ENCODE measurements around the gene PITX1. TPM values are rescaled to one million over a fixed set of nuclear protein-coding genes. Genes with fewer than 3 reads are reported as not detected.

PITX1 gene
- total and polyA plus RNA-seq, 2 experiments from 2014 or later = not detected

GRCh38 chr5:135035678-135036030, 1.6 kb upstream of the PITX1 start:
- DNase-seq = no peak
- H3K4me3 ChIP-seq = no peak overlapping the region
- no peak overlapping the region for H2AFZ ChIP-seq
- H3K4me2 ChIP-seq (ENCODE audit: unreplicated experiment) = no peak overlapping the region
- H3F3A ChIP-seq (ENCODE audit: insufficient read depth) = no peaks in the 10 kb centered on the region
- 70 to 78% methylated on average over 5 to 6 of the region's 6 CpGs for WGBS, 2 experiments (ENCODE audit: low coverage in 1 of 2, low lambda C conversion rate in 2 of 2, missing lambda C conversion rate in 2 of 2)
- H3K27ac ChIP-seq = no peak overlapping the region
- H3K36me3 ChIP-seq (ENCODE audit: low read depth) = no peaks in the 10 kb centered on the region
- in situ Hi-C loops (cut with MboI) = no loop called here
- H3K4me1 ChIP-seq (ENCODE audit: insufficient read depth) = no peaks in the 10 kb centered on the region; the same call in 1 of the 2 replicates
- no peaks in the 10 kb centered on the region for H3K9me3 ChIP-seq (ENCODE audit: low read depth)
- no peaks in the 10 kb centered on the region for H3K79me2 ChIP-seq (ENCODE audit: insufficient read depth)
- no peaks in the 10 kb centered on the region for H3K9me2 ChIP-seq (ENCODE audit: insufficient read depth)
- H4K20me1 ChIP-seq (ENCODE audit: insufficient read depth) = no peaks in the 10 kb centered on the region
- peaks cover 86% of the 10 kb centered on the region for H3K27me3 ChIP-seq (replicated peaks; ENCODE audit: insufficient read depth)
- no peak for TF ChIP-seq EZH2phosphoT487 (IDR thresholded peaks at IDR 0.05; ENCODE audit: insufficient read depth, low read depth)
- no peak for TF ChIP-seq EZH2 (IDR thresholded peaks at IDR 0.05; ENCODE audit: insufficient read depth, poor library complexity, severe bottlenecking)
- H3K9ac ChIP-seq = no peak overlapping the region

- no peak overlapping the region for H2AFZ ChIP-seq
- H3K27me3 ChIP-seq (replicated peaks; ENCODE audit: insufficient read depth) = peaks cover 86% of the 10 kb centered on the region
- no peaks in the 10 kb centered on the region for H4K20me1 ChIP-seq (ENCODE audit: insufficient read depth)
- no peak overlapping the region for H3K4me3 ChIP-seq
- H3K36me3 ChIP-seq (ENCODE audit: low read depth) = no peaks in the 10 kb centered on the region
- H3K4me2 ChIP-seq (ENCODE audit: unreplicated experiment) = no peak overlapping the region
- H3K4me1 ChIP-seq (ENCODE audit: insufficient read depth) = no peaks in the 10 kb centered on the region; the same call in 1 of the 2 replicates
- H3F3A ChIP-seq (ENCODE audit: insufficient read depth) = no peaks in the 10 kb centered on the region
- 78 to 83% methylated on average over 14 of the region's 14 CpGs for WGBS, 2 experiments (ENCODE audit: low coverage in 1 of 2, low lambda C conversion rate in 2 of 2, missing lambda C conversion rate in 2 of 2)
- H3K9me2 ChIP-seq (ENCODE audit: insufficient read depth) = no peaks in the 10 kb centered on the region
- in situ Hi-C loops (cut with MboI) = no loop called here
- no peaks in the 10 kb centered on the region for H3K79me2 ChIP-seq (ENCODE audit: insufficient read depth)
- no peak overlapping the region for H3K9ac ChIP-seq
- TF ChIP-seq EZH2phosphoT487 (IDR thresholded peaks at IDR 0.05; ENCODE audit: insufficient read depth, low read depth) = no peak
- peak; percentile 31 for TF ChIP-seq EZH2 (IDR thresholded peaks at IDR 0.05; ENCODE audit: insufficient read depth, poor library complexity, severe bottlenecking)
- no peak for DNase-seq
- H3K27ac ChIP-seq = no peak overlapping the region
- H3K9me3 ChIP-seq (ENCODE audit: low read depth) = no peaks in the 10 kb centered on the region
These were observed 1.1 kb upstream of the PITX1 start for GRCh38 chr5:135034963-135035677.

- Histone ChIP-seq H2AFZ (peak overlapping the region; percentile 29; the same call in 1 of the 2 replicates), H3K9me2 (ENCODE audit: insufficient read depth) (no peaks in the 10 kb centered on the region)
- in situ Hi-C loops (cut with MboI) = no loop called here
These were observed 371 bp upstream of the PITX1 start for GRCh38 chr5:135034236-135034962.

GRCh38 chr5:135032999-135033861, 798 bp downstream of the PITX1 start:
- DNase-seq = peak; percentile 54

More at GRCh38 chr5:135034236-135034962, 371 bp upstream of the PITX1 start:
- H3K4me2 ChIP-seq (ENCODE audit: unreplicated experiment) = peak overlapping the region; percentile 46
- TF ChIP-seq EZH2 (IDR thresholded peaks at IDR 0.05; ENCODE audit: insufficient read depth, poor library complexity, severe bottlenecking) = peak; percentile 66
- TF ChIP-seq EZH2phosphoT487 (IDR thresholded peaks at IDR 0.05; ENCODE audit: insufficient read depth, low read depth) = no peak
- peaks cover 86% of the 10 kb centered on the region for H3K27me3 ChIP-seq (replicated peaks; ENCODE audit: insufficient read depth)
- no peak overlapping the region for H3K9ac ChIP-seq
- 15 to 23% methylated on average over 34 to 59 of the region's 65 CpGs for WGBS, 2 experiments (ENCODE audit: low coverage in 1 of 2, low lambda C conversion rate in 2 of 2, missing lambda C conversion rate in 2 of 2)
- H3K27ac ChIP-seq = no peak overlapping the region
- no peaks in the 10 kb centered on the region for H4K20me1 ChIP-seq (ENCODE audit: insufficient read depth)
- H3K4me1 ChIP-seq (ENCODE audit: insufficient read depth) = no peaks in the 10 kb centered on the region; the same call in 1 of the 2 replicates
- H3K79me2 ChIP-seq (ENCODE audit: insufficient read depth) = no peaks in the 10 kb centered on the region
- no peaks in the 10 kb centered on the region for H3K9me3 ChIP-seq (ENCODE audit: low read depth)
- H3K36me3 ChIP-seq (ENCODE audit: low read depth) = no peaks in the 10 kb centered on the region
- DNase-seq = peak; percentile 44
- peak overlapping the region; percentile 59 for H3K4me3 ChIP-seq
- no peaks in the 10 kb centered on the region for H3F3A ChIP-seq (ENCODE audit: insufficient read depth)

More at GRCh38 chr5:135032999-135033861, 798 bp downstream of the PITX1 start:
- Histone ChIP-seq H2AFZ (peak overlapping the region; percentile 62), H3F3A (ENCODE audit: insufficient read depth) (no peaks in the 10 kb centered on the region), H3K4me2 (ENCODE audit: unreplicated experiment) (peak overlapping the region; percentile 53), H3K9ac (no peak overlapping the region), H3K4me1 (ENCODE audit: insufficient read depth) (no peaks in the 10 kb centered on the region; the same call in 1 of the 2 replicates), H3K79me2 (ENCODE audit: insufficient read depth) (no peaks in the 10 kb centered on the region), H3K4me3 (peak overlapping the region; percentile 59), H3K27ac (no peak overlapping the region), H3K9me2 (ENCODE audit: insufficient read depth) (no peaks in the 10 kb centered on the region), H3K36me3 (ENCODE audit: low read depth) (no peaks in the 10 kb centered on the region), H3K27me3 (replicated peaks; ENCODE audit: insufficient read depth) (peaks cover 86% of the 10 kb centered on the region), H4K20me1 (ENCODE audit: insufficient read depth) (no peaks in the 10 kb centered on the region), H3K9me3 (ENCODE audit: low read depth) (no peaks in the 10 kb centered on the region)
- WGBS, 2 experiments (ENCODE audit: low coverage in 1 of 2, low lambda C conversion rate in 2 of 2, missing lambda C conversion rate in 2 of 2) = 7% methylated on average over 66 to 67 of the region's 89 CpGs
- in situ Hi-C loops (cut with MboI) = no loop called here
- peak; percentile 31; the same call in 1 of the 2 replicates for TF ChIP-seq EZH2phosphoT487 (IDR thresholded peaks at IDR 0.05; ENCODE audit: insufficient read depth, low read depth)
- peak; percentile 80 for TF ChIP-seq EZH2 (IDR thresholded peaks at IDR 0.05; ENCODE audit: insufficient read depth, poor library complexity, severe bottlenecking)
